ENCODE data around the gene TPP1. TPM values are rescaled to one million over a fixed set of nuclear protein-coding genes. Genes with fewer than 3 reads are reported as not detected.

The TPP1 gene
- polyA plus RNA-seq, 2 of the 4 experiments (the other 2 are of a cell fraction): 41.6 to 53.2 TPM

GRCh38 chr11:6606471-6607189 lies 12.6 kb downstream of the TPP1 start:
- no peak for FAIRE-seq

GRCh38 chr11:6604790-6605189 lies 14.4 kb downstream of the TPP1 start:
- Histone ChIP-seq H3K4me1 (peaks cover 39% of the 10 kb centered on the region), H3K4me2 (peak overlapping the region; percentile 97), H3K27ac (peak overlapping the region; percentile 90 to 98), H3K4me3 (peak overlapping the region; percentile 79), H3K9me3 (no peaks in the 10 kb centered on the region)
- TF ChIP-seq TFCP2L1 (CRISPR knock-in tag; IDR thresholded peaks at IDR 0.05) (no peak), POLR2AphosphoS2 (conservative IDR thresholded peaks at IDR 0.05; ENCODE audit: low read length) (no peak), KDM1A (IDR thresholded peaks at IDR 0.05; ENCODE audit: low read depth) (no peak), ZSCAN20 (CRISPR knock-in tag; IDR thresholded peaks at IDR 0.05) (no peak), NR3C1 (IDR thresholded peaks at IDR 0.05) (no peak), RARB (CRISPR knock-in tag; IDR thresholded peaks at IDR 0.05) (no peak), MAZ (IDR thresholded peaks at IDR 0.05; ENCODE audit: borderline replicate concordance, low read depth, low read length) (no peak), MAX (IDR thresholded peaks at IDR 0.05) (no peak)
- WGBS (ENCODE audit: missing lambda C conversion rate): 69% methylated on average over 3 of the region's 3 CpGs
- no peak for FAIRE-seq
- CTCF ChIA-PET: interaction anchor here (0.7 to 4.2 kb wide), 8 partner anchors 8 to 226 kb away, joined by 3 to 23 read pairs (median 4); partner anchors contain the start of genes MRPL17 and TPP1
- POLR2A ChIA-PET: interaction anchor here (1.1 to 2.4 kb wide), 3 partner anchors 13 to 124 kb away, joined by 4 to 13 read pairs (median 4); partner anchors contain the start of genes ARFIP2, MRPL17 and TIMM10B
- no peak for DNase-seq (ENCODE audit: low read depth in 1 of 2, low spot score in 1 of 2)
- no peak for ATAC-seq

More at GRCh38 chr11:6606471-6607189, 12.6 kb downstream of the TPP1 start:
- ChIA-PET POLR2A (interaction anchor here (1.5 to 2.5 kb wide), 3 partner anchors 13 to 125 kb away, joined by 3 to 11 read pairs (median 10); partner anchors contain the start of genes ARFIP2, MRPL17, TIMM10B and TPP1), CTCF (interaction anchor here (0.7 to 3.3 kb wide), 4 partner anchors 12 to 77 kb away, joined by 3 to 10 read pairs (median 6); partner anchors contain the start of gene MRPL17)
- peak; percentile 92 to 93 for DNase-seq (ENCODE audit: low read depth in 1 of 2, low spot score in 1 of 2)
- WGBS (ENCODE audit: missing lambda C conversion rate): 10% methylated on average over 11 of the region's 11 CpGs
- Histone ChIP-seq H3K27ac (peak overlapping the region; percentile 81 to 89), H3K4me3 (peak overlapping the region; percentile 3; the same call in 1 of the 3 replicates), H3K4me2 (peak overlapping the region; percentile 81), H3K9me3 (no peaks in the 10 kb centered on the region), H3K4me1 (peaks cover 49% of the 10 kb centered on the region)
- ATAC-seq: peak; percentile 72 to 86
- TF ChIP-seq POLR2AphosphoS2 (conservative IDR thresholded peaks at IDR 0.05; ENCODE audit: low read length): 0 out of 2 replicates have a peak, but pooled peaks have one; percentile 41
- peak; percentile 65; the same call in 1 of the 2 replicates for TF ChIP-seq PBX3 (IDR thresholded peaks at IDR 0.05)
- 0 out of 2 replicates have a peak, but pooled peaks have one; percentile 47 for TF ChIP-seq POLR2A (IDR thresholded peaks at IDR 0.05; ENCODE audit: low read length)
- peak in 1 of 2 experiments; percentile 33; a peak in 1 of 5 replicates for TF ChIP-seq JUN (IDR thresholded peaks at IDR 0.05)
- TF ChIP-seq RAD21 (conservative IDR thresholded peaks at IDR 0.05 in 1 of 2, IDR thresholded peaks at IDR 0.05 in 1 of 2): no peak

- FAIRE-seq (no peak), ATAC-seq (peak; percentile 59), DNase-seq (ENCODE audit: low read depth in 1 of 2, low spot score in 1 of 2) (peak; percentile 37 to 47)
- CTCF ChIA-PET: interaction anchor here (0.7 to 4.2 kb wide), 7 partner anchors 9 to 226 kb away, joined by 3 to 23 read pairs (median 5); partner anchors contain the start of genes MRPL17 and TPP1
- no peaks in the 10 kb centered on the region for H3K9me3 ChIP-seq
- peak overlapping the region; percentile 90 to 98 for H3K27ac ChIP-seq
- H3K4me2 ChIP-seq: peak overlapping the region; percentile 97
- 0% methylated on average over 11 of the region's 20 CpGs for WGBS (ENCODE audit: missing lambda C conversion rate)
- H3K4me3 ChIP-seq: peak overlapping the region; percentile 79
- H3K4me1 ChIP-seq: peaks cover 39% of the 10 kb centered on the region
- POLR2A ChIA-PET: interaction anchor here (1.1 to 2.4 kb wide), 4 partner anchors 9 to 123 kb away, joined by 4 to 13 read pairs (median 4); partner anchors contain the start of genes ARFIP2, MRPL17 and TIMM10B
- TF ChIP-seq TFCP2L1 (CRISPR knock-in tag; IDR thresholded peaks at IDR 0.05): no peak
- no peak for TF ChIP-seq GATA3 (IDR thresholded peaks at IDR 0.05; ENCODE audit: borderline replicate concordance)
- no peak for TF ChIP-seq ZSCAN20 (CRISPR knock-in tag; IDR thresholded peaks at IDR 0.05)
Observed at GRCh38 chr11:6604081-6604626, 15.1 kb downstream of the TPP1 start.
